Measurements from ENCODE around the gene ANXA3.

The ANXA3 gene

GRCh38 chr4:78612398-78613178 lies 61.0 kb downstream of the ANXA3 start:
- no peak for DNase-seq

DNA sequence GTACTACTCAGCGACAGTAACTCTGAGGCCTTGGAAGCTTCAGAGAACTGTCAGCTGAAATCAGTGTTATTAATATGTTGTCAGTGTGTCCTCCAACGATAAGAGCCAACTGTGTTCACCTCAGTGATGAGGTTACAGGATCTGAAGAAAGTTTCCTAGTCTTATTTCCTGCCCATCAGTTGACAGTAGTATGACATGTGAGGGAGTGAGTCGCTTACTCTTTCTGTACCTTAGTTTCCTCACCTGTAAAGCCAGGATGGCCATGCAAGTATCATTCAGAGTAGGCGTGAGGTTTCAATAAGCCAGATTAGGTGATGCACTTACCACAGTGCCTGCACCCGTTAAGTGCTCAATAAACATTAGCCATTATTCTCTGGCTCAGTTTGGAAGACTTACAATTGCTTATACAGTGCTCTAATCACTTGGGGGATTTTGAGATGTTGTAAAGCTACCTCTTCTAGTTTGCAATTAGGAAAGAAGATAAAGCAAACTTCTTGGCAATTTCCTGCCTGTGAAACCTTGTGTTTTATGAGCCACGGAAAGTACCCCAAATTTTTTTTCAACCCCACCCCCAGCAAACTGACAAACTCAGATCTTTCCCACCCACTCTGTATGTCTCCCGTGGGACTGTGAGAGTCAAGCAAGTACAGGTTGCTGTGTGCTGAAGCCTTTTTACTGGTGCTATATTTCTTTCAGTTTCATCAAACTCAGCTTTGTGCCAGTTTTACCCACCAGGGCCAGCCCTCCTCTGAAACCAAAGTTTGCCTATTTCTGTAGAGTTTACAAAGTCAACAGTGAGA lies 62.2 kb downstream of the ANXA3 start:
- no peak for DNase-seq

GRCh38 chr4:78616046-78616498 lies 64.5 kb downstream of the ANXA3 start:
- DNase-seq: no peak

- DNase-seq: no peak
Measured at GRCh38 chr4:78618436-78618835, 66.9 kb downstream of the ANXA3 start.

DNA sequence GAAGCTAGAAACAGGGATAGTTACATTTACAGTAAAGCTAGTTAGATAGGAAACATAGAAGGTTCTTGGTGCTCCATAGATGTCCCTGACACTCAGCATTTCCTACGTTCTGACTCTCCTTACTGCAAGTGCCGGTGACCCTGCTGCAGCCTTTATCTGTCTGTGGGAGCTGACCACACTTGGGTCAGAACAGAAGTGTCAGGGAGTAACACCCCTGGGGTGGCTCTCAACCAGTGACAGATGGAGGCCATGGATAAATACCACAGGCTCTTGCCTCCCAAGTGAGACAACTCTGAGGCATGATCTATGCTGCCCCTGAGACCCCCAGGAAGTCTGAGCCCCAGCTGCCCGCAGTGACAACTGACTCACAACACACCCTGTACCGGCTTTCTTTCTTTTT lies 69.8 kb downstream of the ANXA3 start:
- DNase-seq: no peak

- DNase-seq: no peak
Measured at GRCh38 chr4:78622253-78622979, 70.8 kb downstream of the ANXA3 start.

GRCh38 chr4:78624048-78624447 lies 72.5 kb downstream of the ANXA3 start:
- no peak for DNase-seq

DNA sequence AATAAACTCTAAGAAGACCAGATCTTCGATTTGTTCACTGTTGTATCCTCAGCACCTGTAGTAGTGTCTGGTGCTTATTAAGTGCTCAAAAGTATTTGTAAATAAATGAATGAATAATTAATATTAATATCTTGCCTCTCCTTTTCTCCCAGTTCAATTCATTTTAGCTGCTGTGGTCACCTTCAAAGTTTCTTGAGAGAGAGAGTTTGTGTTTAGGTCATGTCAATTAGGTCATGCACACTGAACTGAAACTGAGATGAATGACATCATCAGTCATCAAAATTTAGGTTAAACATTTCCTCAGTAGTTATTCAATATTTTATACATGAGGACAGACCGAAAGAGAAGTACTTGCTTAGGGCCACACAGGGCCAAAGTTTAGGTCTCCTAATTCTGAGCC lies 73.5 kb downstream of the ANXA3 start:
- DNase-seq: no peak

DNA sequence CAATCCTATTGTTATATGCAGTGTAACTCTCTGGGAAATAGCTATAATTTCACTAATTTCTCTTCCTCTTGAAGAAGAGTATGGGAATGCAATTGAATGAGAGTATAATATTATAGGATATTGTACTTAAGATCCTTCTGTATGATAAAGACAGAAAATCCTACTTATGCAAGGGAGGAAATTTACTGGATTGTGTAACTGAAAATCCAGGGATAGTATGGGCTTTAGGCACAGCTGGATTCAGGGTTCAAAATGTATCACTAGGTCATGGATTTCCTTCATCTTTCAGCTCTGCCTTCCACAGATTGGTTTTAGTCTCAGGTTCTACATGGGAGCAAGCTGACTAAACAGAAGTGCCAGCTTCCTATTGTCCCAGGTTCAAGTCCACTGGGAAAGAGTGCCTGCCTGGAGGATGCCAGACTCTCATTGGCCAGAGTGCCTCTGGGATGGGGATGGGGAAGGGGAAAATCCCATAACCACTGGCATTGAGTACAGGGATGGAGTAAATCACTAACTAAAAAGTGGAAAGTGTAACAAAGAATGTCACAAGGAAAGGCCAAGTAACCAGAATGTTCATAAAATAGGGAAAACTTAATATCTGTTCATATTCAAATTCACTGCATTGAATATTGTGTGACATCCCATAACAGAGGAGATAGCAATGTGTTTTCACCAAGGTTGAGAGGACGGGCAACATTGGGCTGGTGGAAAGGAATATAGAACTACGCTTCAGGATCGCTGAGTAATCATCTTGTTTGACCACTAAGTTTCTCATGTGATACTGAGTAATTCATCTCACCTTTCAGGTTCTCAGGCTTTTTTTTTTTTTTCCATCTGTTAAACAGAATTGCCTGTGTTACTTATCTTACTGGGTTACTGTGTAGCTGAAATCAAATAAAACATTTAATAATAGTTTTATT lies 75.7 kb downstream of the ANXA3 start:
- DNase-seq: no peak

- no peak for DNase-seq
Measured at GRCh38 chr4:78627966-78628678, 76.6 kb downstream of the ANXA3 start.

- DNase-seq: no peak
Measured at GRCh38 chr4:78629991-78630541, 78.5 kb downstream of the ANXA3 start.

- no peak for DNase-seq
Measured at GRCh38 chr4:78630615-78631014, 79.0 kb downstream of the ANXA3 start.

- DNase-seq: no peak
Measured at GRCh38 chr4:78634011-78634664, 82.6 kb downstream of the ANXA3 start.

GRCh38 chr4:78638337-78639172 lies 87.0 kb downstream of the ANXA3 start:
- DNase-seq: no peak

GRCh38 chr4:78640714-78641113 lies 89.1 kb downstream of the ANXA3 start:
- no peak for DNase-seq

GRCh38 chr4:78642934-78643333 lies 91.4 kb downstream of the ANXA3 start:
- DNase-seq: no peak

GRCh38 chr4:78644063-78644691 lies 92.6 kb downstream of the ANXA3 start:
- no peak for DNase-seq

DNA sequence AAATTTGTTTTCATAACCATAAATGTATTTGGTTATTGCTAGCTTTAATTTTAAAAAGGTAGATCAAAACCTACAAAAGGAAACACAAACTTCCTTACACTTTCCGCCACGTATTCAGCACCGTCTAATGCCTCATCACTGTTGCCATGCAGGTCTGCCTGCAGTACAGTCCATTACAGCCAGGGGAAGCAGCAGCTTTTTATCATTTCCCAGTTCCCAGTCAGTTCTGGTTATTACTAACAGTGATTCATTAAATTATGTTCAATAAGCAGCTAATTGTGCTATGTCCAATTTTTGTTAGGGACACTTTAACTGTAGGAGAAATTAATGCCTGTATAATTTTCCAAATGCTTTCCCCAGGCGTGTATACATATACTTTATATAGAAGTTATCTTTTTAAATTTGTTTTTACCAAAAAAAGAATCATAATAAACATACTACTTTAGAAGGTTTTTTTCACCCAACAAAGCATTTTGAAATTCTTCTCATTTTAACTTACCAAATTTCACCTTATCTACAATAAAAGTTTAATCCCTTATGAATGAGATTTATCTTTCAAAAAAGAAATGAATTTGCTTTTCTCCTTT lies 93.3 kb downstream of the ANXA3 start:
- peak; percentile 44 for DNase-seq
